T1000 (cell line): ENCODE measurements around the gene MAPKAP1.

ENCODE experiments used
- DNase-seq: peaks from one replicate; lab custom pipeline; 2025; ENCODE audit warnings: mixed read lengths; lab: John Stamatoyannopoulos, UW

Gene MAPKAP1

GRCh38 chr9:125564631-125565030, 142.4 kb downstream of the MAPKAP1 start:
- no peak for DNase-seq

DNA sequence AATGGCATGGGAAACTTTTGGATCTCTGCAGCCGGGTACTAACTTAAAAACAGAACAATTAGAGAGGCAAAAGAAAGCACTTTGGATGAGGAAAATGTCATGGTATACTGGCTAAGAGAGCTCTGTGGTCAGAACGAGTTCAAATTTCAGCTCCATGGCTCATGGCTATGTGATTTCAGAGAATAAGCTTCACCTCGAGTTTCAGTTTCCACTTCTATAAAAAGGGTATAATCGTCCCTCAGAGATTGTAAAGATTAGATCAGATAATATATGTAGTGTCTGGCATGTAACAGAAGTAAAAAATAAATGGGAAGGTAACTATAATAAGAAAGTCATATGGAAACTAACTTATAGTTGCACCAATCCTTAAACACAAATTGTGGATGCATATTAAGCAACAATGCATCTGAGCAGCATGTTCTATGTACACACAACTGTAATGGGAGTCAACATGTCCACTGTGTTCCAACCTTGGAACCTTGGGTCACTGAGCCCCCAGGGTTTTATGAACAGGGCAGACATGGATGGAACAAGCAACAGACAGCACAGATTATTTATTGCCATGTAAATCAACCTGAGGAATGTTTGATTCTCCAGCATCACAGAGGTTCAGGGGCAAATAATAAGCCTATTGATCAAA, 145.4 kb downstream of the MAPKAP1 start:
- DNase-seq, result no peak

- no peak for DNase-seq
Observed at GRCh38 chr9:125559894-125560293, 147.1 kb downstream of the MAPKAP1 start.

DNA sequence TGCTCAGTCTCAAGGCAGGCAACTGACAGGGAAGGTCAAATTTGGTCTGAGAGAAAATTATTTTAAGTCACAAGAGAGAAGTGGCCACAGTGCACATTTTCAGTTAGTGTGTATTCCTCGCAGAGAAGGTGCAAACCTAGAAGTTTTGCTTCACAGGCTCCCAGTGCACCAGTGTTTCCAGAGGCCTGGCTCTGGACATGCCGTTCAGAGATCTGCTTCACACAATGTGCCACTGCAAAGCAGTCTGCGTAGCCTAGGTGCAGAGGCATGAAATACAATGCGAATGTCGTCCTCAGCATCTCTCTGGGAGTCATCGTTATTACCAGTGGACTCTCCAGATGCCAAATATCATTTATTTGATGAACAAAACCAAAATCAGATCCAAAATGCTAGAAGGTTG, 147.8 kb downstream of the MAPKAP1 start:
- no peak for DNase-seq

DNA sequence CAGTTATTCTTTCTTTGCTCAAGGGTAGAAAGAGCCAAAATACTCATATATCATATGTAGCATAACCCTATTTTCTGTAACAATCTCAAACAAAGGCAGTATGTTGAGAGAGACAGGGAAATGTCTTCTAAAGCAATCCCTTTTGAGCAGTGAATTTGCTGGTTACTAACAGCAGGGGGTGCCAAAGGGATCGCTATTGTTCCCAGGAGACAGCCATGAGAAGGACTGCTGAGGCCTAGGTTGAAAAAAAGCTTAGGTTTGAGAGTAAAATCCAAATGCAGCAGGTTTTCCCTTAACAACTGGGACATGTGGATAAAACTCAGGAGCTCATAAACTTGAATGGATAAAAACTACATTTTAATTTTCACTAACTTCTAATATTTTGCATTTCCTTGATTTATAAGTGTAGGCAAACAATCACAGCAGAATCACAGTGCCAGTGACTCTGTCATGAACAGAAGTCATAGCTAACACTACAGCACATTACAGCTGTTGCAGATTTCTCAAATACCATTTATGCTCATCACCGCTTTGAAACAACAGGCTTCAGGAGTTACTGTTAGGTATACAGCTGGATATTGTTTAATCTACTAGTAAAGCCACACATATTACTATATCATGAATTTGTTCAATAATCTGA, 148.4 kb downstream of the MAPKAP1 start:
- peak; percentile 34 for DNase-seq

- DNase-seq, result no peak
Observed at GRCh38 chr9:125556046-125556721, 150.8 kb downstream of the MAPKAP1 start.

GRCh38 chr9:125554726-125555125, 152.3 kb downstream of the MAPKAP1 start:
- DNase-seq, result no peak

DNA sequence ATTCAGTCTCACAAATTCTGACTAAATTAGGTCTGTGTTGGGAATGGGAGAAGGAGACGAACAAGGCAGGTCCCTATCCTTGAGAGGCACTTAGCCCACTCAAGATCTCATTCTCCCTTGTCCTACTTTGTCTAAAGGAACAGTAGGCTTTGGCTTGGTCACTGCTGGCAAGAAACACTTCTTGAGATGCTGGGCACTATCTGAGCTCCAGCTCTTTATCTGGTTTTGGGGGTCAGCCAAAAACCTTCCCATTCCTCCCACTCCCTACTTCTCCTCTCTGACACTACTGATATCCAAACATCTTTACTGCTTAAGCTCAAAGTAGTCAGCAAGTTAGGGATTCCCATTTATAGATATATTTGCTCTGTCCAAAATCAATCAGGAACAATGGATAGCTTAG, 155.2 kb downstream of the MAPKAP1 start:
- DNase-seq, result no peak

GRCh38 chr9:125549891-125550885, 156.8 kb downstream of the MAPKAP1 start:
- DNase-seq, result no peak

GRCh38 chr9:125549465-125549871, 157.5 kb downstream of the MAPKAP1 start:
- DNase-seq, result no peak

DNA sequence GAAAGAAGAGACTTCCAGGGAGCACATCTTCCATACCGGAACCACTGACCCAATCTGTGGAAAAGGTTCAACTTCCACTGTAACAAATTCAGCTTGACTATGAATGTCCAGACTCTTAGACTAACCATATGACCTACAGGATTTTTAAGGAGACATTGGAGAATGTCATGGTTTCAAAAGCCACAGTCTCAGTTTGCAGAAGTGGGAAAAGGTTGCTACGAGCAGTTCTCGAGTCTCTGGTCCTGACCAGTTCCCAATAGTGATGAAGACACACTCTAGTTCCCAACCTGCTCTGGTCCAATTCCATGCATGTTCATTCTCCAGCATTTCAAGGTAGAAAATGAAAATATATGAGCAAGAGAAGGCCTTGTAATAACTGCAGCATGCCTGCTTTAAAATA, 158.0 kb downstream of the MAPKAP1 start:
- no peak for DNase-seq

DNA sequence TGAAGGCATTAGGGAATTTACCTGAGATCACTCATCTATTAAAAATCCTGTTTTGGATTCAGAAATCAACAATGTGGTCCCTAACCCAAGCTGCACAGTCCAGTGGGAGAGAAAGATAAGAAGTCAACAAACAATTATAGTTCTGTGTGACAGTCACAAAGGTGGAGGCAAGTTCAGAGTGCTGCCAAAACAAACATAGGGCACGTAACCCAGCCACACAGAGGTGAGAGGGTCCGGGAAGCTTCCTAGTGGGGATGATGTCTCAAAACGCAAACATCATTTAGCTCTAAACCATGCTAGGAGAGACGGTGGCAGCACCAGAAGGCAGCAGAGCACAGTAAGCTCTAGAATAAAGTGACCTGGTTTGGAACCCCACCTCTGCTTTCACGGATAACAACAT, 158.9 kb downstream of the MAPKAP1 start:
- DNase-seq, result no peak

DNA sequence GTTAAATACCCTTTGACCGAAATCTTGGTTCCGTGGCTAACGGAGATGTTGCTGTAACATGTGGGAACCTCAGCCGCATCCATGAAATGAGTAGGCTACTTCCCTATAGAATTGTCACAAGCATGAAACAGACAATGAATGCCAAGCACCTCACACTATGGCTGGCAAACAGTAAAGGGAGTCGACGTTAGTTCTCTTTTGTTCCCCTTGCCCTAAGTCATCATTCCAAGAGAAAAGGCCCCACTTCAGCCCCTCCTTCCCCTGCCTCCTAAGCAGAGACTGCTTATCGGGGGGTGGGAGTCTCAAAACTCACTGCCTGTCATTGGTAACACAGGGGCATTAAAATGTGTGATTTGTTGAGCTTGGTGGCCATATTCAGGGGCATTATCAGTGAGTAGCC, 159.6 kb downstream of the MAPKAP1 start:
- DNase-seq, result no peak

DNA sequence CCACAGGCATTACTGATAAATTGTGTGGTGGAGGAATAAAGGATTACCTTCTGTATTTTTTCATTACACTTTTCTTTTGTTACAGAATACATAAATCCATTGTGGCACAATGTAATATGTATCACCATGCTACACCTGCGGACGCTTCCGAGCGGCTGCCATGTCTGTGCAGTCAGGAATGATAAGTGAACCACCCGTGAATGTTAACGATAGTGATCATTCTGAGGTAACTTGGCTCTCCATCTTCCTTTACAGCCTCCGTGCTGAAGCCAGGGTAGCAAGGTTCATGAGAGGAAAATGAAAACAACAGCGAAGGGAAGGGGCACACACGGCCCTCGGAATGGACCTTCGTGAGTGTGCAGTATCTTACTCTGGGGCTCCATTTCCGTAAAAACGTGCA, 161.2 kb downstream of the MAPKAP1 start:
- no peak for DNase-seq

DNA sequence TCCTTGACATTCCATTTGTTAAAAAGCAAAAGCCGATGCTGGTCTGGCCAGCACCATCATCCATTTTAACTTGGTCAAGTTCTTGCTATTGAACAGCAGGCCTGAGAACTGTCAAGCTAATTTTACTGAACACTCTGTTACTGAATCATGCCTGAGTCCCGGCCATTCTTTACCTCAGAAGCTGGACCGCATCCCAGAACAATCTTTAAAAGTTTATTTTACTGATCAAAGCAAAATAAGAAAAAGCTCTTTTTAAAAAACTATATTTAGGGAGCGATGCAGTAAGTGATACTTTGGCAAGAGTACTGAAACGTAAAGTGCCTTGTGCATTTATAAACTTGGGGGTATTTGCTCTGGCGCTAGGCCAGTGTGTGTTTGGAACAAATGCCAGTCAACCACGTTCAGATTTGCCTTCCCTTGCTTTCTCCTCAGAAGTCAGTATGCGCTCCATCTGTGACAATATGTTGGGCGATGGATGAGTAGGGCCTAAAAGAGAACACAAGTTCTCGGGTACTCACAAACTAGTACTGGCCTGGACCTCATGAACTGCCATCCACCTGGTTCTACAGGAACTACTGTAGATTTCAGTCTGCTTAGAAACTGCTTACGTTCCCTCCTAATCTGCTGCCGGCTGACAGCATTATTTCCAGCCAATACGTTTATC, 161.9 kb downstream of the MAPKAP1 start:
- no peak for DNase-seq

- no peak for DNase-seq
Observed at GRCh38 chr9:125544484-125544883, 162.5 kb downstream of the MAPKAP1 start.

DNA sequence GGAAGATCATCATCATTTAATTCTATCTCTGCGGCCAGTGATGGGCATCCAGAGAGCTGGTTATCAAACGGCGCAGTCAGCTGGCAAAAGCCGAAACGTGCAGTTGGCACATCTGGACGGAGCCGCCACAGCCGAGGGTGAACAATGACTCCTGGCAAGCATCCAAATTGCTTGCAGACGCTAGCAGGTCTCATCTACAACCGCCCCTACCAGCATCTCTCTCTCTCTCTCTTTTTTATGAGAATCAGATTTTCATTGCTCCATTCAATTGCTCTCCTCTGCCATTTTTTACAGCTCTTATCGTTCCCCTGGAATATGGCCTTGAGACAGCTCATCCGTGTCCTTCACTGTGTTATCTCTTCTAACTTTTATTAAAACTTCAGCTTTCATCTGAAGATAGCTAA, 165.2 kb downstream of the MAPKAP1 start:
- no peak for DNase-seq

DNA sequence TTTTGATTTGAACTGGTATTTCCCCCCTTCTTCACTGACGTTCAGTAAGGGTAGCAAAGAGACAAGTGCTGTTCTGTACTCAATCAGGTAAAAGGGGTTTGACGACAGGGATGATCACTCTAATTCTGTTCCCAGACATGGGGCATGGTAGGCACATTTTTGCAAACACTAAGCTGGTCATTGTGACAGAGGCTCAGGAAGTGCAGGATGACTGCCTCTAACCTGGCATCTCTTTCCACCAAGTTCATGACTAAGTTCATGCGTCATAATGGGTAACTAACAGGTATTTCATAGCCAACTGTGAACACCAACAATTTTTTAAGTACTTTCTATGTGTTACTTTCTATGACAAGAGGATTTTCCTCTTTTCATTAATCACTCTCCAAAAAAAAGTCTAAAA, 166.5 kb downstream of the MAPKAP1 start:
- DNase-seq, result no peak

GRCh38 chr9:125538092-125538473, 168.9 kb downstream of the MAPKAP1 start:
- DNase-seq, result peak; percentile 18

GRCh38 chr9:125537442-125538091, 169.4 kb downstream of the MAPKAP1 start:
- DNase-seq, result no peak

DNA sequence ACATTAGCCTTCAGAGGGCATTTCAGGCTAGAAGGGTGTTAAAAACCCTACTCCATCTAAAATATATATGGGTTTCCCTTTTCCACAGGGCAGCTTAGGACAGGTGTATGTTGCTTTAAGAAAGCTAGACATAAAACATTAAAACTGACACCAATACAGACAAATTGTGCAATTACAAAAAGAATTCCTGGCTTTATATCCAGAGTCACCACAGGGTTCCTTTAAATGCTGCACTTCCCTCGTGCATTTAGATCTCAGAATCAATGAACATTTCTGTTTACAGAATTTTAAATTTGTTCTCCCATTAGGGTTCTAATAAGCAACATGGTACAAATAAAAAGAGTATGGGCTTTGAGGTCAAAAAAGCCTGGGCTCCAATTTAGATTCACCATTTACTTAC, 170.2 kb downstream of the MAPKAP1 start:
- DNase-seq, result no peak
